Neuronal stem cell (in vitro differentiated cells): ENCODE measurements around the gene RCOR3.

Experiments
- DNase-seq: peaks from one replicate; pipeline ENCODE4 v3.0.0-alpha.2; 2013; ENCODE audit warnings: low spot score
- H2AFZ ChIP-seq: one replicate; pipeline ENCODE4 v1.6.1; 2013; ENCODE audit warnings: mild to moderate bottlenecking, low read length, inconsistent platforms
- H2AK5ac ChIP-seq: 2 replicates; pipeline ENCODE4 v1.6.1; 2013; ENCODE audit warnings: low read depth, mild to moderate bottlenecking, inconsistent platforms, low read length, moderate library complexity, mixed read lengths
- H2BK120ac ChIP-seq: 2 replicates; pipeline ENCODE4 v1.6.1; 2013; ENCODE audit warnings: low read depth, mild to moderate bottlenecking, inconsistent platforms, low read length, moderate library complexity, mixed read lengths
- H2BK12ac ChIP-seq: one replicate; pipeline ENCODE4 v1.6.1; 2013; ENCODE audit warnings: low read length, inconsistent platforms
- H2BK15ac ChIP-seq: 2 replicates; pipeline ENCODE4 v1.6.1; 2013; ENCODE audit warnings: mild to moderate bottlenecking, low read length, inconsistent platforms, mixed read lengths
- H2BK5ac ChIP-seq: one replicate; pipeline ENCODE4 v1.6.1; 2013; ENCODE audit warnings: inconsistent platforms, mild to moderate bottlenecking, low read length, moderate library complexity
- H3K14ac ChIP-seq: one replicate; pipeline ENCODE4 v1.6.1; 2013; ENCODE audit warnings: low read length, inconsistent platforms
- H3K18ac ChIP-seq: 2 replicates; pipeline ENCODE4 v1.6.1; 2013; ENCODE audit warnings: low read length, inconsistent platforms
- H3K23ac ChIP-seq: 2 replicates; pipeline ENCODE4 v1.6.1; 2013; ENCODE audit warnings: low read depth, mild to moderate bottlenecking, mixed read lengths, low read length, inconsistent platforms; ENCODE audit not compliant: poor library complexity
- H3K27ac ChIP-seq: replicated peaks from 3 replicates; pipeline ENCODE4 v1.5.1; 2013; ENCODE audit warnings: low read length, inconsistent platforms
- H3K27me3 ChIP-seq, 3 experiments: 2 replicates each; pipeline ENCODE4 v1.6.1; 2013; ENCODE audit warnings: low read length in 3 of 3, mild to moderate bottlenecking in 2 of 3, inconsistent platforms in 1 of 3, low read depth in 1 of 3, mixed read lengths in 1 of 3, moderate library complexity in 1 of 3; ENCODE audit not compliant: control insufficient read depth in 3 of 3, insufficient read depth in 3 of 3
- H3K36me3 ChIP-seq, 2 donors: replicated peaks in 1 of 2; 2 replicates each; pipeline ENCODE4 v1.6.1; 2013; ENCODE audit warnings: low read length in 2 of 2; ENCODE audit not compliant: control insufficient read depth in 2 of 2, insufficient read depth in 2 of 2
- H3K4ac ChIP-seq: 2 replicates; pipeline ENCODE4 v1.6.1; 2013; ENCODE audit warnings: inconsistent platforms, mild to moderate bottlenecking, low read length, moderate library complexity
- H3K4me1 ChIP-seq, 2 donors: 1 replicate in 1 of 2; 2 replicates in 1 of 2; pipeline ENCODE4 v1.6.1; 2013; ENCODE audit warnings: low read length in 2 of 2, low read depth in 1 of 2; ENCODE audit not compliant: control insufficient read depth in 2 of 2, insufficient read depth in 1 of 2
- H3K4me2 ChIP-seq: one replicate; pipeline ENCODE4 v1.6.1; 2013; ENCODE audit warnings: mild to moderate bottlenecking, low read length, inconsistent platforms; ENCODE audit not compliant: insufficient read depth, poor library complexity, severe bottlenecking
- H3K4me3 ChIP-seq, 2 donors: 2 replicates each; pipeline ENCODE4 v1.5.1; 2013; ENCODE audit warnings: low read length in 2 of 2, mild to moderate bottlenecking in 2 of 2, inconsistent platforms in 1 of 2, moderate library complexity in 1 of 2
- H3K79me1 ChIP-seq: one replicate; pipeline ENCODE4 v1.6.1; 2013; ENCODE audit warnings: low read depth, mild to moderate bottlenecking, inconsistent platforms, low read length, moderate library complexity
- H3K9ac ChIP-seq: one replicate; pipeline ENCODE4 v1.6.1; 2013; ENCODE audit warnings: mild to moderate bottlenecking, low read depth, low read length, inconsistent platforms; ENCODE audit not compliant: poor library complexity
- H3K9me3 ChIP-seq, 2 donors: replicated peaks in 1 of 2; 2 replicates each; pipeline versions ENCODE3 to v1.6.1; 2013; ENCODE audit warnings: low read length in 2 of 2, mild to moderate bottlenecking in 2 of 2, inconsistent platforms in 1 of 2, low read depth in 1 of 2, mixed read lengths in 1 of 2, moderate library complexity in 1 of 2; ENCODE audit not compliant: control insufficient read depth in 2 of 2, insufficient read depth in 1 of 2
- H4K8ac ChIP-seq: one replicate; pipeline ENCODE4 v1.6.1; 2013; ENCODE audit warnings: low read depth, mild to moderate bottlenecking, inconsistent platforms, low read length, moderate library complexity
- H4K91ac ChIP-seq: one replicate; pipeline ENCODE4 v1.6.1; 2013; ENCODE audit warnings: low read length, low read depth, mild to moderate bottlenecking, inconsistent platforms; ENCODE audit not compliant: poor library complexity
- WGBS, 2 donors: extraction: QIAGEN DNeasy Blood & Tissue Kit; methylation state at CpG; one replicate each; pipeline ENCODE4 v1.1.7; 2013; ENCODE audit warnings: missing lambda C conversion rate in 2 of 2, mixed read lengths in 1 of 2; ENCODE audit not compliant: insufficient read length in 2 of 2, insufficient replicate concordance in 1 of 2; ENCODE audit errors: extremely low coverage in 2 of 2; 5-methylcytosine and 5-hydroxymethylcytosine counted together

Gene RCOR3

DNA sequence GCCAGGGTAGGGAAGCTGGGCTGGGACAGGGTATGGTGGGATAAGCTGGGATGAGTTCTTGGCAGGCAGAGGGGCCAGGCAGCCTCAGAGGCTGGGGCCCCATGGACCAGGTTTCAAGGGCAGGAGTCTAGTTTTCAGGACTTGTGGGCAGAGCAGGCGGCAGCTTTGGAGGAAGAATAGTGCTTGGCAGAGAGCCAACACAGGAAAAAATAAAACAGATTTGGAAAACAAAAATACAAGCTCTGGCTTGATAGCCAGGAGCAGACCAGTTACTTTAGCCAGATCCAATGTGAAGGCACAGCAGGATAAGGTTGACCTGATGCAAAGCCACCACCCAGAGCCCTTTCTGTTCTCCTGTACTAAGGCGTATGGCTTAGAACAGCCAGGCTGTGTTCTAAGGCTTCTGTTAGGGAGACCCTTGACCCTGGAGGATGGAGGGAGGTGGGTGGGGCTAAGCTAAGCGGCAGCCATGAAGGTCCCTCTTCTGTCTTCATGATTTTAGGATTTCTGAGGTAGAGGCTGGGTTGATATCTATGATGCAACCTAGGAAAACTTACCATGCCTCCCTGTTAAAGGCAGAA, 73.0 kb downstream of the RCOR3 start:
- Histone ChIP-seq H3K4me1 (peaks cover 0 to 11% of the 10 kb centered on the region in 2 donors), H3K27me3 (peaks cover 0 to 24% (median 0%) of the 10 kb centered on the region in 3 experiments), H3K27ac (no peak overlapping the region), H3K14ac (no peak overlapping the region), H3K9me3 (peaks cover 0 to 8% of the 10 kb centered on the region in 2 donors), H3K23ac (peak overlapping the region; percentile 18), H3K4me3 (no peak overlapping the region), H2BK15ac (no peak overlapping the region), H3K4ac (no peak overlapping the region), H3K4me2 (no peak overlapping the region), H2AFZ (no peak overlapping the region), H4K91ac (no peak overlapping the region), H2BK5ac (no peak overlapping the region), H2AK5ac (no peak overlapping the region), H3K79me1 (peaks cover 3% of the 10 kb centered on the region), H2BK12ac (no peak overlapping the region), H3K36me3 (no peaks in the 10 kb centered on the region), H3K18ac (peak overlapping the region; percentile 59), H2BK120ac (no peak overlapping the region), H4K8ac (no peak overlapping the region), H3K9ac (no peak overlapping the region)
- DNase-seq = no peak
- WGBS, 2 donors = no CpG with 5 or more reads among the region's 3 CpGs

- Histone ChIP-seq H2BK12ac (no peak overlapping the region), H3K4me3 (no peak overlapping the region), H2AFZ (no peak overlapping the region), H3K27me3 (peaks cover 0 to 17% (median 0%) of the 10 kb centered on the region in 3 experiments), H2BK120ac (no peak overlapping the region), H3K23ac (no peak overlapping the region), H2BK5ac (no peak overlapping the region), H3K27ac (no peak overlapping the region), H3K4me2 (no peak overlapping the region), H3K4ac (no peak overlapping the region), H3K18ac (no peak overlapping the region), H3K9ac (no peak overlapping the region), H4K8ac (no peak overlapping the region), H3K79me1 (peaks cover 6% of the 10 kb centered on the region), H2AK5ac (no peak overlapping the region), H3K36me3 (no peaks in the 10 kb centered on the region), H2BK15ac (no peak overlapping the region), H4K91ac (no peak overlapping the region), H3K9me3 (peaks cover 0 to 4% of the 10 kb centered on the region in 2 donors), H3K14ac (no peak overlapping the region), H3K4me1 (peaks cover 0 to 11% of the 10 kb centered on the region in 2 donors)
- no CpG with 5 or more reads among the region's 2 CpGs for WGBS, 2 donors
- DNase-seq = no peak
Observed at GRCh38 chr1:211332830-211333229, 73.7 kb downstream of the RCOR3 start.

- no peak overlapping the region for H3K18ac ChIP-seq
- no peak overlapping the region for H2AK5ac ChIP-seq
- no peak overlapping the region for H2BK15ac ChIP-seq
- no peaks in the 10 kb centered on the region for H3K36me3 ChIP-seq
- H2BK12ac ChIP-seq = no peak overlapping the region
- no peak overlapping the region for H3K9ac ChIP-seq
- H2BK5ac ChIP-seq = no peak overlapping the region
- no peak overlapping the region for H4K91ac ChIP-seq
- no peak overlapping the region for H3K27ac ChIP-seq
- H4K8ac ChIP-seq = no peak overlapping the region
- no peak for DNase-seq
- no CpG with 5 or more reads among the region's 1 CpG for WGBS, 2 donors
- H3K4me1 ChIP-seq = peaks cover 0 to 8% of the 10 kb centered on the region in 2 donors
- no peaks in the 10 kb centered on the region for H3K9me3 ChIP-seq
- no peak overlapping the region for H3K4me3 ChIP-seq
- no peak overlapping the region for H2BK120ac ChIP-seq
- H3K4me2 ChIP-seq = no peak overlapping the region
- no peak overlapping the region for H3K23ac ChIP-seq
- peaks cover 3% of the 10 kb centered on the region for H3K79me1 ChIP-seq
- peaks cover 0 to 7% (median 0%) of the 10 kb centered on the region in 3 experiments for H3K27me3 ChIP-seq
- no peak overlapping the region for H3K14ac ChIP-seq
- no peak overlapping the region for H2AFZ ChIP-seq
- no peak overlapping the region for H3K4ac ChIP-seq
Observed at GRCh38 chr1:211333906-211334305, 74.7 kb downstream of the RCOR3 start.

DNA sequence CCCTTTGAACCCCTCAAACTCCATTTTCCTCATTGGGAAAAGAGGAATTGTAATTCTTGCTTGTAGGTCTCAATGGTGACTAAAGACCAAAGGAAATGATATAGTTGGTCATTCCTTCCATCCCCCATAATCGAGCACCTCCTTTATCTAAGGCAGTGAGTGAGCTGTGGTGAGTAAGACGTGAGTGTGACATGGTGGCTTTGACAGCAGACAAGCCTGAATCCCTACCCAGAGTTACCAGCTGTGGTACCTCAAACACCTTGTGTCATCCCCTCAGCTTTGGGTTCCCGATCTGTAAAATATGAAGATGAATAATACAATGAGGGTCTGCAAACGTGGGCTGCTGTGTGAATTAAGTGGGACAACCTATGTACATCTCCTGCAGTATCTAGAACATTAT, 75.8 kb downstream of the RCOR3 start:
- no peak overlapping the region for H2BK12ac ChIP-seq
- peaks cover 0 to under 1% (median 0%) of the 10 kb centered on the region in 3 experiments for H3K27me3 ChIP-seq
- H3K79me1 ChIP-seq = peaks cover 3% of the 10 kb centered on the region
- H3K4me2 ChIP-seq = no peak overlapping the region
- no CpG with 5 or more reads among the region's 4 CpGs for WGBS, 2 donors
- no peaks in the 10 kb centered on the region for H3K9me3 ChIP-seq
- no peaks in the 10 kb centered on the region for H3K36me3 ChIP-seq
- H2BK15ac ChIP-seq = no peak overlapping the region
- no peak overlapping the region for H2AFZ ChIP-seq
- H4K91ac ChIP-seq = no peak overlapping the region
- no peak overlapping the region for H3K23ac ChIP-seq
- H2BK5ac ChIP-seq = no peak overlapping the region
- H3K9ac ChIP-seq = no peak overlapping the region
- no peak overlapping the region for H2BK120ac ChIP-seq
- DNase-seq = no peak
- H3K4me1 ChIP-seq = peaks cover 0 to 6% of the 10 kb centered on the region in 2 donors
- no peak overlapping the region for H3K18ac ChIP-seq
- H3K4ac ChIP-seq = no peak overlapping the region
- no peak overlapping the region for H4K8ac ChIP-seq
- no peak overlapping the region for H2AK5ac ChIP-seq
- H3K4me3 ChIP-seq = no peak overlapping the region
- no peak overlapping the region for H3K14ac ChIP-seq
- H3K27ac ChIP-seq = no peak overlapping the region
